ENCODE measurements around the gene B4GALT6.

DNA sequence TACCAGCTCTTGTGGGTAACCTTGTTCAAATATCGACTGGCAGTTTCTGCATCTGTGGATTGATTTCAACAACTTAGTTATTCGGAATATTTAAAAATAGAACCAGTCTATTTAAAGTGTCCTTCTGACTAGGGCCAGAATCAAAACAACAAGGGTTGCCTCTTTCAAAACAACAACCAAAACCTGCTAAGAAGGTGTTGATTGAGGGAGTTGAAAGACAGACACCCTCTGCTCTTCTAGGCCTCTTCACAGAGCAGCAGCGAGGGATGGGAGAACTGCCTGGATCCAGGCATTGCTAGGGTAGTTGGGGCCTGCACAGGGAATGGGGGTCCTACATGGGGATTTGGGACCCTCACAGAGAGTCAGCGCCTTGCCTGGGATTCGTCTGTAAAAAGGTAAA is 72.9 kb downstream of the B4GALT6 start:
- TF ChIP-seq YY1 (IDR thresholded peaks at IDR 0.05; ENCODE audit: extremely low read depth, insufficient replicate concordance, low read depth, low read length) (no peak), EZH2 (IDR thresholded peaks at IDR 0.05) (no peak)
- TF ChIP-seq, protein P1, sequence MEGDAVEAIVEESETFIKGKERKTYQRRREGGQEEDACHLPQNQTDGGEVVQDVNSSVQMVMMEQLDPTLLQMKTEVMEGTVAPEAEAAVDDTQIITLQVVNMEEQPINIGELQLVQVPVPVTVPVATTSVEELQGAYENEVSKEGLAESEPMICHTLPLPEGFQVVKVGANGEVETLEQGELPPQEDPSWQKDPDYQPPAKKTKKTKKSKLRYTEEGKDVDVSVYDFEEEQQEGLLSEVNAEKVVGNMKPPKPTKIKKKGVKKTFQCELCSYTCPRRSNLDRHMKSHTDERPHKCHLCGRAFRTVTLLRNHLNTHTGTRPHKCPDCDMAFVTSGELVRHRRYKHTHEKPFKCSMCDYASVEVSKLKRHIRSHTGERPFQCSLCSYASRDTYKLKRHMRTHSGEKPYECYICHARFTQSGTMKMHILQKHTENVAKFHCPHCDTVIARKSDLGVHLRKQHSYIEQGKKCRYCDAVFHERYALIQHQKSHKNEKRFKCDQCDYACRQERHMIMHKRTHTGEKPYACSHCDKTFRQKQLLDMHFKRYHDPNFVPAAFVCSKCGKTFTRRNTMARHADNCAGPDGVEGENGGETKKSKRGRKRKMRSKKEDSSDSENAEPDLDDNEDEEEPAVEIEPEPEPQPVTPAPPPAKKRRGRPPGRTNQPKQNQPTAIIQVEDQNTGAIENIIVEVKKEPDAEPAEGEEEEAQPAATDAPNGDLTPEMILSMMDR (IDR thresholded peaks at IDR 0.05 in 2 of 3, conservative IDR thresholded peaks at IDR 0.05 in 1 of 3; ENCODE audit: borderline replicate concordance in 1 of 3, insufficient read depth in 1 of 3, low read depth in 2 of 3, low read length in 2 of 3) = no peak
